Activated T-helper 9 cell treated with anti-CD3 and anti-CD28 coated beads, Interleukin-2, amount 50 U/mL, for 16 hours (primary cell): ENCODE results near the gene SNCG.
"Not testable (repeated sequence)": the region's sequence is repeated elsewhere in the genome, so short reads cannot be mapped to it uniquely, and the experiment has no call there.

Source experiments
- DNase-seq: peaks from one replicate; pipeline ENCODE4 v3.0.0-alpha.2; 2020; ENCODE audit warnings: low read depth

SNCG gene

DNA sequence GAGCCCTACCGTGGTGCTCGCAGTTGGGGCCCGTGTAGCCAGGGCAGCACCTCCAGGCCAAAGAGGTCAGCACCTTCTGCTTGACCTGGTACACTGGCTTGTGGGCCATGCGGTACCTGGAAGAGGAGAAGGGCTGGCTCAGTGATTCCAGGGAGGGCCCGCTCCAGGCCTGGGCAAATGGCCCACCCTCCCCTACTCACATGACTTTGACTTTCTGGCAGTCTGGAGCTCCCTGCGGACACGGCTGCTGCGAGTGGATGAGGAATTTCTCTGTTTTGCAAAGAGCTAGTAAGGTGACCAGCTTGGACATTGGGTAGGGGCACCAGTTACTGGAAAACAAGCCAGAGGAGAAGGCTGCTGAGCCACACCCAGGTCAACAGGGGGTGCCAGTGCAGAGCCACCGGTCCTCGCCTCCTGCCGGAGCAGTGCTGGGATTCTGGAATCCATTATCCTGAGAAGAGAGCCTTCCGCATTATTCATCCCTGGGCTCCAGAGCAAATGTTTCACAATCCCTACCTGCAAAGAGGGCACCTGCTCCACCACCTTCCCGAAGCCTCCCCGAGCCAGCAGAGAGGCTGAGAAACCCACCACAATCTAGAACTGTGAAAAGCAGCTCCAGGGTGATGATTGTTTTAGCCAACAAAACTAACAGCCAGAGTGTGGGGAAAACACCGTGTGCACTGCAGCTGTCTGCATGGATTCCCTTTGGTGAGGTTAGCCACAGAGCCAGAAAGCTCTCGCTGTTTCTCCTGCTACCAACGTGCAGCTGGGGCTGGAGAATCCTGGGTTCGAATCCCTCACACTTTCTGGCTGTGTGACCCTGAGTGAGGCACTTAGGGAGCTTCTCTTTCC is 12.8 kb upstream of the SNCG start:
- no peak for DNase-seq

DNA sequence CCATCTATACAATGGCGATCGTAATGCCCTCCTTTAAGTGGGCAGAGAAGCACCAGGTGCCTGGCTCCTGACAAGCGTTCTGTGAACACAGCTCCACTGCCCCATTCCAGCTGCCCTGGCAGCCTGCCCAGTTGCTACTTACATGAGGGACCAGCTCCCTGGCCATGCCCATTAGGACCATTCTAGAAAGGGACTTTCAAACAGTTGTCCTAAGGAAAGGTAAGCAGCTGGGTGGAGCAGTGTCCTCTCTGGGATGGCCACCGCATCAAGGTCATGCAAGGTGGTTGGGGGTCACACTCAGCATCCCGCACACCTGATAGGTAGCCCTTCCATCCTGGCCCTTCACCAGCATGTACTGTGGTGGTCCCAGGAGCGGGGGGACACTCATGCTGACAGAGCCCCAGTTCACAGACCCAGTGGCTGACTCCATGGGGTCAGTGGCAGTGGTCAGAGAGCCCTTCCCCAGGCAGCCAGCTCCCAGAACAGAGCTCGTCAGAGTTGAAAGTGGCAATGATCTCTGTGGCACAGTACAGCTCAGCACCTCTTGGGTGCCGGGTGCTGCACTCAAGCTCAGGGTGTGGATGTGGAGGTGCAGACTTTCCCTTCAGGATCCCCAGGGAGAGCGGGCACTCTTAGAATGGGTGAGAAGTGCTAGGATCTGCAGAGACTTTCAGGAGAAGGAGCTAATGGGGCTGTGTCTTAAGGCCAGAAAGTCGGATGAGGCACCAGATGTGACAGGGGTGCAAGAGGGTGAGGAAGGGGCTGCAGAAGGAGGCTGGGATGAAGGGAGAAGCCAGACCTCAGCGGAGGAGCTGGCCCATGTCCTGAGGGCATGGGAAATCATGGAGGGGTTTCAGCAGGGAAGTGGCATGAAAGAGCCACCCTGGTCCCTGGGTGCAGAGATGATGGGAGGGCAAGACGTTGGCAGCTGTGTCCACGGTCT is 11.9 kb upstream of the SNCG start:
- no peak for DNase-seq

- not testable (repeated sequence) for DNase-seq
Observed at GRCh38 chr10:86947806-86948205, 10.6 kb upstream of the SNCG start.

- no peak for DNase-seq
Observed at GRCh38 chr10:86950349-86950748, 8.1 kb upstream of the SNCG start.

DNA sequence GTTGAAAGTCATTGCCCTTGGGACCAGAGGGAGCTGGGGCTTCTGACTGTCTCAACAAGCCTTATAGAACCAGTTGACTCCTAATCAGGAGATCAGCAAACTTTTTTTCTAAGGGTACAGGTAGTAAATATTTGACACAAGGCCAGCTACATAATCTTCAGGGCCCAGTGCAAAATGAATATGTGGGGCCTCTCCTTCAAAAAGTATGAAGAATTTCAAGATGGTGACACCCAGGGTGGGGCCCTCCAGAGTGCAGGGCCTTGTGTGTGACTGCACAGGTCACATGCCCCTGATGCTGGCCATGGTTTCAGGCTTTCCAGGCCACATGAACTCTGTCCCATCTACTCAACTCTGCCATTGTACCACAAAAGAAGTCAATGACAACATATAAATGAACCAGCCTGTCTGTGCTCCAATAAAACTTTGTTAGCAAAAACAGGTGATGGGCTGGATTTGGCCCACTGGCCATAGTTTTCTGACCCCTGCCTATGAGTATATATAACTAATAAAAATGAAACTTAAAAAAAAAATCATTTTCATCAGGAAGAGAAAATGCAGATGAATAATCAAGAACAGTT is 7.1 kb upstream of the SNCG start:
- no peak for DNase-seq

DNA sequence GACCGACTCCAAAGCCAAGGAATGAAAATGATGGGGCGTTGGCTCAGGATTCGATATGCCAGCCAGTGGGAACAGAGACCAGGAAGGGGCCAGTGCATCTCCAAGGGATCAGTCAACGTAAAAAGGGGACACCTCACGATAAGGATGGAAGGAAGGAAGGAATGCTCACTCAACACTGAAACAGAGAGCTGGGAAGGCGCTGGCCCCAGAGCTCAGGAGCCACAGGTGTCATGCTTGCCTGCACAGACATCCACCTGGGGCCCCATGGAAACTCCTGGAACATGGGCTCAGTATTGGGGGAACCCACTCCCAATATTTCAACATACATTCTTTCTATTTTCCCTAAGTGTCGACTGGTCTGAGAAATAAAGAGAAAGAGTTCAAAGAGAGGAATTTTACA is 6.3 kb upstream of the SNCG start:
- no peak for DNase-seq

- not testable (repeated sequence) for DNase-seq
Observed at GRCh38 chr10:86952697-86953096, 5.7 kb upstream of the SNCG start.

DNA sequence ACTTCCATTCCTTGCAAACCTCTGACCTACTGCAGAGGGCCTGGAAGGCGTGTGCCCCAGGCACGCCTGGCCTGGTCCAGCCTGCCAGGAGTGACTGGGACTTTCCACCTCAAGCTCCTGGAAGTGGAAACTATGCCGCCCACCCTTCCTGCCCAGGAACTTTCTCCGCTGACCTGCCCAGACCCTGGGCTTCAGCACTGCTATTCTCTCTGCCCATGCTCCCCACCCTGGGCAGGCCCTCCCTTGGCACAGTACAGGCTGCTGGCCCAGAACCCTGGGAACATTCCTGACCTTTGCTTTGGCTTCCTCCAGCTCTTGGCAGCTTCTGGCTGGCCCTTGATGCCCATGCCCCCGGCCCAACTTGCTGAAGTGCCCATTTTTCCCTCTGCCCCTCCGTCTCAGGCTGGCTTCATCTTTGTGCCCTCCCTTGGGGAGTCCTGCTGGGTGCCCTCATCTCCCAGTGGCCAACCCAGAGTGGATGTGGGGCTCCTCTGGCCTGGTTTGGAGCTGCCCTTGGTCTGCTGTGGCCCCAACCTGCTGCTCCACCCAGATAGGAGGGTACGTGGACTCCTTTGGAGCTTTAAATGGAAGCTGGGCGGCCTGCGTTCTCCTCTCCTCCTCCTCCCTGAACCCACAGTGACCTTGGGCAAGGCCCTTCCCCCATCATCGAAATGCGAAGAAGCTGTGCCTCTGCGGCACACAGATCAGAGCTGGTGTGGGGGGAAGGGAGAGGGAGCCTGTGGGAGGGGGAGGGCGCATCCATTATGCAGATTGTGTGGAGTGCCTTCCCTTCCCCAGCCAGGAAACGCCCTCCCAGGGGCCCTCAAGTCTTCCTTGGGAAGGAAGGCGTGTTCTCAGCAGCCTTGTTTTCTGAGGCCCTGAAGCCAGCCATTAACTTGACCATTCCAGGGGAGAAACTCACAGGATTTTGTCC is 4.4 kb upstream of the SNCG start:
- no peak for DNase-seq

GRCh38 chr10:86954681-86955500 is 3.5 kb upstream of the SNCG start:
- no peak for DNase-seq

GRCh38 chr10:86955501-86956194 is 2.8 kb upstream of the SNCG start:
- no peak for DNase-seq

GRCh38 chr10:86956195-86956847 is 2.1 kb upstream of the SNCG start:
- no peak for DNase-seq

- DNase-seq = no peak
Observed at GRCh38 chr10:86956848-86957448, 1.5 kb upstream of the SNCG start.

GRCh38 chr10:86957471-86958115 is 806 bp upstream of the SNCG start, which contains the start of gene MMRN2:
TSS of gene MMRN2 (minus strand) at chr10:86957615. CDS start at chr10:86957541, 74 bp downstream.
- no peak for DNase-seq

DNA sequence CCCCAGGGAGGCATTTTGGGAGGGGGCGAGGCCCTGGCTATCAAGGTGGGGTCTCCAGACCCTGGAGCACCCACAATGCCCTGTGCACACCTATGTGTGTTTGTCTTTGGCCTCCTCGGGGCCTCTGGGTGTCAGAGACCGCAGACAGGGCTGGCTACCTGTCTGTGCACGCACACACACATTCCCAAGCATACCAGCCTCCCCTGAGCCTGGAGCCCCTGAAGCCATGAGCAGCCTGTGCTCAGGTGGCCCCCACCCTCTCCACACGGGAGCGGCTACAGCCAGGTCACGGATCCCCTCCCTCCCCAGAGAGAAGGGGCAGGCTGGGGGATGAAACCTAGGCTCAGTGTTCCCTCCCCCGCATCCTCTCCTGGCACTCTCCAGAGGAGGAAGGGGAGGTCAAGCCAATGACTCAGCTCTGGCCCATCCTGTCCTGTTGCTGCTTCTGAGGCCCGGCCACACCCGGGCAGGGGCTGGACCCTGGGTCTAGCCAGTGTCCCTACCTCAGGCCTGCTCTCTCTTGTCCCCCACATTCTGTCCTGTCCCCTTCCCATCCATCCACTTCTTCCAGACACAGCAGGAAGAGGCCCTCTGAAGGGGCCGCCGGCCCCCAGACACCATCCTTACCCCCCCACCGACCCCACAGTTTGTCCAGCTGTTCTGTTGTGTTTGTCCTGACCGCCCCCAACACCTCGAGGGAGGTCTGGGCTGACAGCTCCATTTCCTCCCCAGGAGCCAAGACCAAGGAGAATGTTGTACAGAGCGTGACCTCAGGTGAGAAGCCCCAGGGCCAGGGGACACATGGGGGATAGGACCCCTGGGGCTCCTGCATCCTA is 720 bp downstream of the SNCG start:
- DNase-seq = no peak

- no peak for DNase-seq
Observed at GRCh38 chr10:86959737-86960002, 1.3 kb downstream of the SNCG start.

GRCh38 chr10:86960003-86960862 is 1.8 kb downstream of the SNCG start:
- DNase-seq = no peak
